ENCODE results near the gene SUSD4.

DNA sequence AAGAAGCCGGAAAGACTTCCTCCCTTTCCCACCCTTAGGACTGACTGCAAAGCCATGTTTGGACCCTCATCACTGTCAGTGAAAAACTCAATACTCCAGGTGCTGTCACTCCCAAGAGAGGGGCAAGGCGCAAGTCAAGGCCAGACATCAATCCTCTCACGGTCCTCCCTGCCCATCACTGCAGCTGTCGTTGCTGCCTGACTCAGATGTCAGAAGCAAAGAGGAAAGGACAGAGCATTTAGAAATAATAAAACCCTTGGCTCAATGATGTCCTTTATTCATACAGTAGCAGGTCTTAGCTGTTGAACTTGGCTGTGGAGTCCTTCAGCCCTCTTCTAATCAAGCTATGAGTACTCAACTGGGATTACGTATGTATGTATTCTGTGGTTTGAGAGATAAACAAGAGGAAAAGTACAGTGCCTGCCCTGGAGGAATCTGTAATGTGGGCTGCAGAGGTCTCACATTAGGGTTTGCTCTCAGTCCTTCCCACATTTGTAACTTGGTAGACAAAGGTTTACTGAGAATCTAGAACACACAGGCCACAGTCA, 13.5 kb downstream of the SUSD4 start:
- no peak for TF ChIP-seq KDM1A (IDR thresholded peaks at IDR 0.05; ENCODE audit: borderline replicate concordance, low read length)
- TF ChIP-seq CTCF (IDR thresholded peaks at IDR 0.05; ENCODE audit: control extremely low read depth in 1 of 3, insufficient read depth in 1 of 3, low read depth in 1 of 3, low read length in 3 of 3): no peak
- TF ChIP-seq POLR2A (IDR thresholded peaks at IDR 0.05; ENCODE audit: control extremely low read depth in 1 of 2, low read depth in 2 of 2, low read length in 2 of 2): no peak

Measured in H1 (cell line).